Measurements from ENCODE around the gene ZFYVE19. TPM values are rescaled to one million over a fixed set of nuclear protein-coding genes. Genes with fewer than 3 reads are reported as not detected.

ZFYVE19 gene
- total and polyA plus RNA-seq, 2 of the 4 experiments (the other 2 are of a cell fraction): 22.6 to 29.6 TPM

DNA sequence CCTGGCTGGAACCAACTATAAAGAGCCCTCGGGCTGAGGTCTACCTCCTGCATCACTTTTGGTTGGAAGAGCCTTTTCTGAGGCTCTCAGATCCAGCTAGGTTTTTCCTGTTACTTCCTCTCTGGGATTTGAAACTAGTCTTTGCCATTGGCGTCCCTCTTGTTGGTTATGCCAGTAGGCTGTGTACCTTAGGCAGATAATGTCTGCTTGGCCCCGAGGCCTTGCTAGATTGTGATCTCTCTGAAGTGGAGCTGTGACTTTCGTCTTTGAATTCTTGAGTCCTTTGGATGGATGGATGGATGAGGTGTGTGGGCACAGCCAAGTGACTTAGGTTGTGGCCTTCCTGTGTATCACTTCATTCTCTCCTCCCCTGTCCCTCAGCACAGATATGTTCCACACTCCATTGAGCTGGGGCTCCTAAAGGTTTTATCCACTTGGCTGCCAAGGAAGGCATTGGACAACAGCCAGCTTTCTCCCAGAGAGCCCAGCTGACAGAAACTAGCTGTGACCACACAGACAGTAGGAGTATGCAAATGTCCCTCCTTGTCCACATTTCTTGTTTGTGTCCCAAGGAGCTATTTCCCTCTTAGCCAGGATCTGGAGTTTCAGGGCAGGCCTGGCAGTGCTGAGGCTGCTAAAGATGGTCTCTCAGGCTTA is 8.3 kb downstream of the ZFYVE19 start:
- H3K4me2 ChIP-seq (ENCODE audit: low read depth, low read length): no peak overlapping the region
- WGBS, 2 experiments (ENCODE audit: extremely low coverage in 2 of 2, insufficient read length in 1 of 2): 80% methylated on average over 1 of the region's 4 CpGs; no CpG with 5 or more reads in 1 of the 2 experiments
- BruUV-seq (replicated peaks): no TSS peak
- ATAC-seq (ENCODE audit: low read depth): peak; percentile 51
- no peak overlapping the region for H2AFZ ChIP-seq (replicated peaks; ENCODE audit: low read length, poor library complexity)
- H3K4ac ChIP-seq (ENCODE audit: low read depth, low read length): no peak overlapping the region
- no peak for TF ChIP-seq CTCF (conservative IDR thresholded peaks at IDR 0.05; ENCODE audit: low read depth, low read length)
- no peak for TF ChIP-seq MAFK (IDR thresholded peaks at IDR 0.05; ENCODE audit: low read depth, low read length)
- TF ChIP-seq RCOR1 (IDR thresholded peaks at IDR 0.05; ENCODE audit: insufficient replicate concordance, low read length): no peak
- TF ChIP-seq, protein P1, sequence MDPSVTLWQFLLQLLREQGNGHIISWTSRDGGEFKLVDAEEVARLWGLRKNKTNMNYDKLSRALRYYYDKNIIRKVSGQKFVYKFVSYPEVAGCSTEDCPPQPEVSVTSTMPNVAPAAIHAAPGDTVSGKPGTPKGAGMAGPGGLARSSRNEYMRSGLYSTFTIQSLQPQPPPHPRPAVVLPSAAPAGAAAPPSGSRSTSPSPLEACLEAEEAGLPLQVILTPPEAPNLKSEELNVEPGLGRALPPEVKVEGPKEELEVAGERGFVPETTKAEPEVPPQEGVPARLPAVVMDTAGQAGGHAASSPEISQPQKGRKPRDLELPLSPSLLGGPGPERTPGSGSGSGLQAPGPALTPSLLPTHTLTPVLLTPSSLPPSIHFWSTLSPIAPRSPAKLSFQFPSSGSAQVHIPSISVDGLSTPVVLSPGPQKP (IDR thresholded peaks at IDR 0.05; ENCODE audit: borderline replicate concordance, low read depth, low read length): no peak
- no peak for TF ChIP-seq SMC3 (IDR thresholded peaks at IDR 0.05; ENCODE audit: low read depth, low read length)
- TF ChIP-seq POLR2A (IDR thresholded peaks at IDR 0.05; ENCODE audit: low read depth, low read length): no peak
- TF ChIP-seq, protein P2, sequence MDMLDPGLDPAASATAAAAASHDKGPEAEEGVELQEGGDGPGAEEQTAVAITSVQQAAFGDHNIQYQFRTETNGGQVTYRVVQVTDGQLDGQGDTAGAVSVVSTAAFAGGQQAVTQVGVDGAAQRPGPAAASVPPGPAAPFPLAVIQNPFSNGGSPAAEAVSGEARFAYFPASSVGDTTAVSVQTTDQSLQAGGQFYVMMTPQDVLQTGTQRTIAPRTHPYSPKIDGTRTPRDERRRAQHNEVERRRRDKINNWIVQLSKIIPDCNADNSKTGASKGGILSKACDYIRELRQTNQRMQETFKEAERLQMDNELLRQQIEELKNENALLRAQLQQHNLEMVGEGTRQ (IDR thresholded peaks at IDR 0.05; ENCODE audit: low read depth, low read length): no peak
- no peaks in the 10 kb centered on the region for H3K79me1 ChIP-seq (ENCODE audit: low read depth in 1 of 2, low read length in 2 of 2)
- H4K91ac ChIP-seq (ENCODE audit: insufficient read depth, low read depth, low read length): no peak overlapping the region
- H2BK120ac ChIP-seq (ENCODE audit: low read depth, low read length): no peak overlapping the region
- H3K23ac ChIP-seq (ENCODE audit: low read depth, low read length): no peak overlapping the region
- POLR2A ChIA-PET (ENCODE audit: unreplicated experiment): no interaction called here
- peaks cover 21% of the 10 kb centered on the region for H3K36me3 ChIP-seq (ENCODE audit: control insufficient read depth, insufficient read depth, low read length)
- H2AK9ac ChIP-seq (replicated peaks; ENCODE audit: low read depth, low read length, poor library complexity): no peak overlapping the region
- no peak overlapping the region for H3K27ac ChIP-seq (ENCODE audit: insufficient read depth, low read length)
- no peak overlapping the region for H3K14ac ChIP-seq (replicated peaks; ENCODE audit: low read depth, low read length)
- intact Hi-C loops (cut with micrococcal nuclease): no loop called here
- H3K9ac ChIP-seq (ENCODE audit: low read depth, low read length): no peak overlapping the region
- H4K8ac ChIP-seq (ENCODE audit: low read depth in 2 of 2, low read length in 2 of 2): no peak overlapping the region
- no peak overlapping the region for H2AK5ac ChIP-seq (ENCODE audit: low read depth, low read length)
- no peak overlapping the region for H2BK20ac ChIP-seq (ENCODE audit: low read depth, low read length)
- H3K4me1 ChIP-seq (ENCODE audit: control insufficient read depth, insufficient read depth, low read length): no peaks in the 10 kb centered on the region
- H4K5ac ChIP-seq (ENCODE audit: low read depth, low read length): no peak overlapping the region
- 0 out of 2 replicates have a peak, but pooled peaks cover 4% of the 10 kb centered on the region for H3K9me1 ChIP-seq (ENCODE audit: insufficient read depth, low read length)
- no peaks in the 10 kb centered on the region for H3K27me3 ChIP-seq (ENCODE audit: control insufficient read depth, insufficient read depth, low read length)
- CTCF ChIA-PET: interaction anchor here (1.1 kb wide), 1 partner anchor 79 kb away, joined by 3 read pairs; the partner anchor contains the start of gene VPS18
- no peaks in the 10 kb centered on the region for H3K9me3 ChIP-seq (ENCODE audit: control insufficient read depth, insufficient read depth, low read length)
- no peak for DNase-seq
- H2BK5ac ChIP-seq (ENCODE audit: low read depth, low read length, poor library complexity, severe bottlenecking): no peak overlapping the region
- H3K18ac ChIP-seq (ENCODE audit: low read depth, low read length): no peak overlapping the region
- in situ Hi-C loops (cut with MboI; ENCODE audit: low sequenced_read_pairs): no loop called here
- H3K4me3 ChIP-seq (ENCODE audit: insufficient read depth, low read depth, low read length): no peak overlapping the region
- dilution Hi-C loops (cut with HindIII; ENCODE audit: low sequenced_read_pairs, unreplicated experiment): no loop called here
- no peaks in the 10 kb centered on the region for H4K20me1 ChIP-seq (ENCODE audit: insufficient read depth, low read length)
- H3K56ac ChIP-seq (ENCODE audit: extremely low read depth, insufficient read depth, low read length): no peak overlapping the region
- no peak overlapping the region for H2BK15ac ChIP-seq (ENCODE audit: low read depth, low read length)
